Neural cell (in vitro differentiated cells): ENCODE results near the gene KIF5C. TPM values are rescaled to one million over a fixed set of nuclear protein-coding genes. Genes with fewer than 3 reads are reported as not detected.

Source experiments
- H2AFZ ChIP-seq: fragments of 200-600, 300-800 bp; sonication (generic), shearing (Covaris generic); 2 replicates; pipeline ENCODE4 v1.6.0; 2014; ENCODE audit warnings: low read depth, mild to moderate bottlenecking, antibody characterized with exemption, low read length, moderate library complexity
- H3F3A ChIP-seq: fragments of 200-600 bp; shearing (Covaris generic); 2 replicates; pipeline ENCODE4 v1.6.1; 2016; ENCODE audit warnings: mild to moderate bottlenecking, moderate library complexity, mixed read lengths, antibody characterized with exemption, low read length; ENCODE audit not compliant: insufficient read depth, poor library complexity, severe bottlenecking
- H3K27ac ChIP-seq: fragments of 200-600, 300-800 bp; sonication (generic), shearing (Covaris generic); 2 replicates; pipeline ENCODE4 v1.5.1; 2014; ENCODE audit warnings: mild to moderate bottlenecking, low read length, moderate library complexity
- H3K27me3 ChIP-seq: fragments of 300-800, 200-600 bp; sonication (generic), shearing (Covaris generic); 2 replicates; pipeline ENCODE4 v1.6.0; 2014; ENCODE audit warnings: mild to moderate bottlenecking, low read depth, low read length, moderate library complexity; ENCODE audit not compliant: insufficient read depth
- H3K36me3 ChIP-seq: fragments of 300-800, 200-600 bp; sonication (generic), shearing (Covaris generic); 2 replicates; pipeline ENCODE4 v1.5.1; 2014; ENCODE audit warnings: mild to moderate bottlenecking, antibody characterized with exemption, low read length, moderate library complexity; ENCODE audit not compliant: insufficient read depth
- H3K4me2 ChIP-seq: fragments of 300-800, 200-600 bp; sonication (generic), shearing (Covaris generic); 2 replicates; pipeline ENCODE4 v1.6.0; 2014; ENCODE audit warnings: mild to moderate bottlenecking, low read length
- H3K4me3 ChIP-seq: fragments of 300-800, 200-600 bp; sonication (generic), shearing (Covaris generic); 2 replicates; pipeline ENCODE4 v1.5.1; 2014; ENCODE audit warnings: mild to moderate bottlenecking, low read length, moderate library complexity
- H3K79me2 ChIP-seq: fragments of 200-600 bp; shearing (Covaris generic); replicated peaks from 2 replicates; pipeline ENCODE4 v1.6.0; 2014; ENCODE audit warnings: mild to moderate bottlenecking, low read length, moderate library complexity; ENCODE audit not compliant: insufficient read depth
- H3K9ac ChIP-seq: fragments of 300-800, 200-600 bp; sonication (generic), shearing (Covaris generic); 2 replicates; pipeline ENCODE4 v1.6.1; 2016; ENCODE audit warnings: mild to moderate bottlenecking, low read length, mixed read lengths
- H3K9me2 ChIP-seq: fragments of 200-600 bp; shearing (Covaris generic); 2 replicates; pipeline ENCODE4 v1.6.1; 2016; ENCODE audit warnings: mild to moderate bottlenecking, low read length, mixed read lengths; ENCODE audit not compliant: insufficient read depth
- H3K9me3 ChIP-seq: fragments of 200-600, 300-800 bp; sonication (generic), shearing (Covaris generic); 2 replicates; pipeline ENCODE4 v1.6.1; 2016; ENCODE audit warnings: mild to moderate bottlenecking, mixed run types, low read length, moderate library complexity, mixed read lengths
- H4K20me1 ChIP-seq: fragments of 200-600 bp; shearing (Covaris generic); 2 replicates; pipeline ENCODE4 v1.6.1; 2016; ENCODE audit warnings: mild to moderate bottlenecking, mixed run types; ENCODE audit not compliant: insufficient read depth
- CTCF ChIP-seq: fragments of 450-650 bp; IDR thresholded peaks from 2 replicates; pipeline ENCODE4 v1.5.1; 2014; ENCODE audit warnings: antibody characterized with exemption, mild to moderate bottlenecking, moderate library complexity; ENCODE audit not compliant: poor library complexity, severe bottlenecking
- EP300 ChIP-seq: fragments of 450-650 bp; conservative IDR thresholded peaks from 2 replicates; pipeline ENCODE4 v1.6.1; 2014; ENCODE audit warnings: antibody characterized with exemption, mild to moderate bottlenecking, moderate library complexity; ENCODE audit not compliant: poor library complexity, severe bottlenecking
- EZH2 ChIP-seq: fragments of 200-600, 300-800 bp; shearing (Covaris generic), sonication (generic); IDR thresholded peaks from 2 replicates; pipeline ENCODE4 v1.6.1; 2014; ENCODE audit warnings: antibody characterized with exemption, low read length, borderline replicate concordance, mild to moderate bottlenecking; ENCODE audit not compliant: insufficient read depth, poor library complexity, severe bottlenecking
- MXI1 ChIP-seq: fragments of 450-650 bp; conservative IDR thresholded peaks from 2 replicates; pipeline ENCODE4 v1.6.1; 2014; ENCODE audit warnings: antibody characterized with exemption, mild to moderate bottlenecking; ENCODE audit not compliant: poor library complexity, severe bottlenecking
- POLR2AphosphoS5 ChIP-seq: IDR thresholded peaks from 2 replicates; pipeline ENCODE4 v1.6.1; 2012
- RAD21 ChIP-seq: fragments of 450-650 bp; conservative IDR thresholded peaks from 2 replicates; pipeline ENCODE4 v1.6.1; 2014; ENCODE audit warnings: antibody characterized with exemption, mild to moderate bottlenecking, moderate library complexity
- SMC3 ChIP-seq: fragments of 450-650 bp; conservative IDR thresholded peaks from 2 replicates; pipeline ENCODE4 v1.6.1; 2014; ENCODE audit warnings: antibody characterized with exemption, mild to moderate bottlenecking, moderate library complexity; ENCODE audit not compliant: poor library complexity
- TAF1 ChIP-seq: IDR thresholded peaks from 2 replicates; pipeline ENCODE4 v1.6.1; 2012; ENCODE audit warnings: low read depth
- polyA plus RNA-seq: library from polyadenylated mRNA; depleted of rRNA; stranded (reverse); fragments of >200 nt; gene quantifications from 2 replicates; pipeline ENCODE4 v1.2.3, GENCODE V29; 2014
- TF ChIP-seq, protein P1 (sequence below): IDR thresholded peaks from 2 replicates; pipeline ENCODE4 v1.6.1; 2012; ENCODE audit warnings: borderline replicate concordance

The KIF5C gene
- polyA plus RNA-seq, 1 donor from 2014 or later = 527 TPM

- no peak overlapping the region for H2AFZ ChIP-seq
- no peak overlapping the region for H3K4me2 ChIP-seq
- no peak overlapping the region for H3K9ac ChIP-seq
- H4K20me1 ChIP-seq = no peaks in the 10 kb centered on the region
- no peaks in the 10 kb centered on the region for H3K36me3 ChIP-seq
- no peaks in the 10 kb centered on the region for H3K27me3 ChIP-seq
- H3K4me3 ChIP-seq = no peak overlapping the region
- no peaks in the 10 kb centered on the region for H3K9me2 ChIP-seq
- H3F3A ChIP-seq = no peaks in the 10 kb centered on the region
- H3K27ac ChIP-seq = no peak overlapping the region
- no peaks in the 10 kb centered on the region for H3K9me3 ChIP-seq
- TF ChIP-seq EZH2 (no peak), EP300 (no peak), MXI1 (no peak), CTCF (no peak), RAD21 (no peak), SMC3 (no peak), TAF1 (no peak), POLR2AphosphoS5 (no peak)
- no peaks in the 10 kb centered on the region for H3K79me2 ChIP-seq
Measured at GRCh38 chr2:149050188-149050587, 175.2 kb downstream of the KIF5C start.

GRCh38 chr2:149055751-149056150, 180.7 kb downstream of the KIF5C start:
- no peaks in the 10 kb centered on the region for H4K20me1 ChIP-seq
- no peaks in the 10 kb centered on the region for H3K9me2 ChIP-seq
- H3K79me2 ChIP-seq = no peaks in the 10 kb centered on the region
- H3K4me2 ChIP-seq = no peak overlapping the region
- H3K27ac ChIP-seq = peak overlapping the region; percentile 17
- no peaks in the 10 kb centered on the region for H3K27me3 ChIP-seq
- H2AFZ ChIP-seq = no peak overlapping the region
- H3F3A ChIP-seq = no peaks in the 10 kb centered on the region
- no peaks in the 10 kb centered on the region for H3K36me3 ChIP-seq
- H3K9ac ChIP-seq = no peak overlapping the region
- H3K4me3 ChIP-seq = no peak overlapping the region
- no peaks in the 10 kb centered on the region for H3K9me3 ChIP-seq
- no peak for TF ChIP-seq CTCF
- TF ChIP-seq, protein P1, sequence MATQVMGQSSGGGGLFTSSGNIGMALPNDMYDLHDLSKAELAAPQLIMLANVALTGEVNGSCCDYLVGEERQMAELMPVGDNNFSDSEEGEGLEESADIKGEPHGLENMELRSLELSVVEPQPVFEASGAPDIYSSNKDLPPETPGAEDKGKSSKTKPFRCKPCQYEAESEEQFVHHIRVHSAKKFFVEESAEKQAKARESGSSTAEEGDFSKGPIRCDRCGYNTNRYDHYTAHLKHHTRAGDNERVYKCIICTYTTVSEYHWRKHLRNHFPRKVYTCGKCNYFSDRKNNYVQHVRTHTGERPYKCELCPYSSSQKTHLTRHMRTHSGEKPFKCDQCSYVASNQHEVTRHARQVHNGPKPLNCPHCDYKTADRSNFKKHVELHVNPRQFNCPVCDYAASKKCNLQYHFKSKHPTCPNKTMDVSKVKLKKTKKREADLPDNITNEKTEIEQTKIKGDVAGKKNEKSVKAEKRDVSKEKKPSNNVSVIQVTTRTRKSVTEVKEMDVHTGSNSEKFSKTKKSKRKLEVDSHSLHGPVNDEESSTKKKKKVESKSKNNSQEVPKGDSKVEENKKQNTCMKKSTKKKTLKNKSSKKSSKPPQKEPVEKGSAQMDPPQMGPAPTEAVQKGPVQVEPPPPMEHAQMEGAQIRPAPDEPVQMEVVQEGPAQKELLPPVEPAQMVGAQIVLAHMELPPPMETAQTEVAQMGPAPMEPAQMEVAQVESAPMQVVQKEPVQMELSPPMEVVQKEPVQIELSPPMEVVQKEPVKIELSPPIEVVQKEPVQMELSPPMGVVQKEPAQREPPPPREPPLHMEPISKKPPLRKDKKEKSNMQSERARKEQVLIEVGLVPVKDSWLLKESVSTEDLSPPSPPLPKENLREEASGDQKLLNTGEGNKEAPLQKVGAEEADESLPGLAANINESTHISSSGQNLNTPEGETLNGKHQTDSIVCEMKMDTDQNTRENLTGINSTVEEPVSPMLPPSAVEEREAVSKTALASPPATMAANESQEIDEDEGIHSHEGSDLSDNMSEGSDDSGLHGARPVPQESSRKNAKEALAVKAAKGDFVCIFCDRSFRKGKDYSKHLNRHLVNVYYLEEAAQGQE = peak; percentile 41
